HG02798 (cell line): ENCODE data around the gene SORL1.
A peak's percentile ranks its signal among the peaks of the same experiment; 100 is the strongest.

Source experiments
- ATAC-seq: cut with Tn5 transposase; IDR thresholded peaks from one replicate; pipeline ENCODE4 v1.9.1; 2021; ENCODE audit warnings: mild to moderate bottlenecking; ENCODE audit not compliant: unreplicated experiment, poor library complexity

The SORL1 gene

GRCh38 chr11:121577106-121577848 is 125.2 kb downstream of the SORL1 start:
- no peak for ATAC-seq

DNA sequence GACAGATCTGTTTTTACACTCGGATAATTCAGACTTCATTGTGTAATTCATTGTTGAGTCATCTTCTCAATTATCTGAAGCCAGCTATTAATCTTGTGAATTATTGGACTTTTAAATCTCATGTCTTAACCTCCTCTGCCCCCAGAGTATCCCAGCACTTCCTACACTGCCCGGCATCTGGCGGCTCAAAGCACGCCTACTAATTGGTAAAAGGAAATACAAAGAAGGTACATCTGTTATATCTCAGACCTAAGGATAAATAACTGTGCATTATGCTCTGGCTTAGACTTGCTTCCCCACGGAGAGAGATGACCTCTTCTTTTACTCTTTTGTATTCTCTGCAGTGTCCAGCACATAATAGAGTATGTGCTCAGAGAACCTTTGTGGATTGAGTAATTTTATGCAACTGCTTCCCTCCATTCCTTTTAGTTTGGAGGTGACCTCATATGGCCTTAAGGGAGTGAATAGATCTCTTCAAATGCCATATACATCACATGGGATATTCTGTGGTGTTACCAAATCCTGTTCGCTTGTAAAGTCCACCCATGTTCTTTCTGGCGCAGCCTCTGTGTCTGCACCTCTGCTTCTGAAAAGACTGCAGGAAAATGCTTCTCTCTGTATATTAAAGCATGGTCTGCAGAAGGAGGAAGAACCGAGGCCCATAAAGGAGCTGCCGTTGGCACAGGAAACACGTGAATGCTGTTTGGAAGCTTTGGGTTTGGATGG is 126.3 kb downstream of the SORL1 start:
- no peak for ATAC-seq

DNA sequence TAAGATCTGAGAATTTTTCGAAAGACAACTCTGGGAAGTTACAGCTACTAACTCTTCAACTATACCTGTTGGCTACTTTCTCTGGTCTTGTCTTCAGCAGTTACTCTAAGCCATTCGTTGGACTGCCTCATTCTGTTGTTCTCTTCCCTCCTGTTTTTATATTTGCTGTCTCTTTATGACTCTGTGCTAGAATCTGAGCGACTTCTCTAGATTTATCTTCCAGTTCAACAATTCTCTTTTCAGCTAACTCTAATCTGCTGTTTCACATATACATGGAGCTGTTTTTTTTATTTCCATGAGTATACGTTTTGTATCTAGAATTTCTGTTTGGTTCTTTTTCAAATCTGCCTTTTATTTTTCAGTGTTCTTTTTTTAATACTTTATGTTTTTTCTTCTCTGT is 128.0 kb downstream of the SORL1 start:
- no peak for ATAC-seq

DNA sequence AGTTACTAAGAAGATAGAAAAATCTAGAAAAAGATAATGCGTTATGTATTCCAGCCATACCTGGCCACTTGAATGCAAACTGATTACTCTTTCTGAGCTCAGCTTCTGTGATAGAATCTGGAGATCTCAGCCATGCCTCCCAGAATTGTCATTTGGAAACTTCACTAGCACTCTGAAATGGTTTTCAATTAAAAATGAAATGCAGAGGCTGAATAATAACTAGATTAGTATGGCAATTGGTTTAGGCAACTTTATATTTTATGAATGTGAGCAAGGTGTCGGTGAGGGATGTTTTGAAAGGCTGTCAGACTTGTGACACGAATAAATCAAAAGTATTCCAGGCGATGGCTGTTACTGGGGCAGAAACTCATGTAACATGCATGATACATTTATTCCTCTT is 129.5 kb downstream of the SORL1 start:
- no peak for ATAC-seq

DNA sequence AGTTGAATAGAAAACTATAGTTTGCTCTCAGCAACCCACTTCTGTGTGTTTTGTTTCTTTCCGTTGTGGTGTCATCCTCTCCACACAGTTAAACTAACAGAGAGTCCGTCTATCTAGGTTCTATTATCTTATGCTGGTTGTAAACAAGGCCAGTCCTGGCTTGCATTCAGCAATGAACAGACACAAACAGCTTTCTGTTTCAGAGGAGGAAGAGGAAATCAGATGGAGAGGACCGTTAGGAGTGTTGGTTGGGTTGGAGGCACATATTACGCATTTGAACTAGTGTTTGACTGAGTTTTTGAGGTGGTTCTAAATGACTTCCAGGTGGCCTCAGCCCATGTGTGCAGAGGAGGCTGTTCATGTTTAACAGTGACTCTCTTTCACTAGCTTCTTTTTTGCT is 130.2 kb downstream of the SORL1 start:
- ATAC-seq: no peak

GRCh38 chr11:121583825-121584224 is 131.7 kb downstream of the SORL1 start:
- no peak for ATAC-seq

DNA sequence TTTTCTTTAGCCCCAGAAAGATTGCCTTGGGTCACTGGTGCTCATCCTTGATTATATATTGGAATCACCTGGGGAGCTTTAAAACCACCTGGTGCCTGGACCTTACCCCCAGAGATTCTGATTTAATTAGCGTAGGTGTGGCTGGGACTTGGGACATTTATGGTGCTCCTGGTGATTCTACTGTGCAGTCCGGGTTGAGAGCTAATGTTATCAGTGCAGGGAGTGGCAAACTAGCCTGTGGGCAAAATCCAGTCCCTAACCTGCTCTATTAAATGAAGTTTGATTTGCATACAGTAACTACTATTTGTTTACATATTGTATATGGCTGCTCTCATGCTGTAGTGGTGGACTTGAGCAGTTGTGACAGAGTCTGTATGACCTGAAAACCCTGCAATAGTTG is 134.6 kb downstream of the SORL1 start:
- no peak for ATAC-seq

- ATAC-seq: no peak
Measured at GRCh38 chr11:121587182-121587581, 135.1 kb downstream of the SORL1 start.

GRCh38 chr11:121588747-121589146 is 136.6 kb downstream of the SORL1 start:
- ATAC-seq: no peak

- ATAC-seq: peak; percentile 82
Measured at GRCh38 chr11:121589946-121590537, 137.9 kb downstream of the SORL1 start.

DNA sequence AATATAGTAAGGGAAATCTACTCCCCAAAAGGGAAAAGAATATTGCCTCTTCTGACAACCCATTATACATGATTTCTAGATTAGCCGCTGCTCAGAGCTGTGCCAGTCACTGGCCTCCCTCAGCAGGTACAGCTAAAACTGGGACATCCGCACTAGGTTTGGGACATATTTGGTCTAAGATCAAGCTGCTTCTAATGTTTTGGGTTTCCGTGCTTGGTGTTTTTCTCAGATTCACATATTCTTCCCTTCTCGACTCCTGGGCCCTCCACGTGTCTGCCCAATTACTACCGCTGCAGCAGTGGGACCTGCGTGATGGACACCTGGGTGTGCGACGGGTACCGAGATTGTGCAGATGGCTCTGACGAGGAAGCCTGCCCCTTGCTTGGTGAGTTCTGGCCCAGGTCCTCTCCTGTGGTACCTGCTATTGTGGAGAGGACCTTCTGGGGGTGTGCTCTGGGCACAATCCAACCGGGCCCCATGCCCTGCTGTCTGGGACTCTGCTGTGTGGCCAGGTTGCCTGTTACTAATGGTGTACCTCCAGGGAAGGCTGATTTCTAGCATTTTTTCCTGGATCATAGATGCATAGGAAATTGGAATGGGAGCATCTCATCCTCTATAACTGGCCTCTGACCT is 138.8 kb downstream of the SORL1 start:
- no peak for ATAC-seq

- ATAC-seq: no peak
Measured at GRCh38 chr11:121591405-121592033, 139.4 kb downstream of the SORL1 start.

GRCh38 chr11:121592708-121593107 is 140.6 kb downstream of the SORL1 start:
- ATAC-seq: no peak

GRCh38 chr11:121595717-121596161 is 143.6 kb downstream of the SORL1 start:
- no peak for ATAC-seq

DNA sequence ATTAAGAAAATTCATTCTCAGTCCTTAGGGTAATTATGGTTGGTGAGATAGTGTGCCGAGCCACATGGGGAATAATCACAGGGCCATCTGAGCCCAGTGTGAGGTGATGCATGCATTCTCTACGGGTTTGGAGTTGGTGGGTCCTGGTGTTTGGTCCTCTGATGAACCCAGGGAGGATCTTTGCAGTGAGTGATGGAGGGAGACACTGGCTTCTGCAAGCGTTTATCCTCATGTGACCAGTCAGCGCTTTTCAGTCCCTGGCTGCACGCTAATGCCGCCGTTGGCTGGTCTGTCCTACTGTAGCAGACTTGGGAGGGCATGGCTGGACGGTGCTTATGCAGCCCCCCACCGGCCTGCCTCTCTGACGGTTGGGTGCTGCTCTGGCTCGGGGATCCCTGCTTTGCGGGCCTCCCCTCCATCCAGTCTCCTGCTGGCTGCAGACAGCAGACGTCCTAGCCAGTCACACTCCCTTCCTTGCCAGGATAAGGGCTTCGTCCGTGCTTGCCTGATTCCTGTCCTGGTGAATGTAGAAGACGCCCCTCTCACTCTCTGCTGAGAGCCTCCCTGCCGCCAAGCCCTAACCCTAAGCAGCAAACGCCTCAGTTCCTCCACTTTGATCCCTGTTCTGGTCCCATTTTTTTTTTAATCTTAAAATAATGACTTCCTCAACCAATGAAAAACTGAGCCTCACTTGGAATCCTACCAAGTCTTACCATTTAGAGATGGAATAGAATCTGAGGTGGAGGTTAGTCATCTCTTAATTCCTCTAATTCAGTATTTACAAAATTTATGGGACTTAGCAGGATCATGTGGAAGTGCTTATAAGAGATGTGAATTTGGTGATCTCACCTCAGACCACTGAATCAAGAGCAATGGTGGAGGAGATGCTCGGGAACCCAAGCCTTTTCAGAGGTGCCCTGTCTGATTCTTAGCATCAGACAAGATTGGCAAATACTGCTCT is 144.4 kb downstream of the SORL1 start:
- ATAC-seq: no peak

GRCh38 chr11:121603316-121603715 is 151.2 kb downstream of the SORL1 start:
- no peak for ATAC-seq

- no peak for ATAC-seq
Measured at GRCh38 chr11:121604152-121604551, 152.0 kb downstream of the SORL1 start.

GRCh38 chr11:121606354-121606753 is 154.2 kb downstream of the SORL1 start:
- ATAC-seq: no peak

DNA sequence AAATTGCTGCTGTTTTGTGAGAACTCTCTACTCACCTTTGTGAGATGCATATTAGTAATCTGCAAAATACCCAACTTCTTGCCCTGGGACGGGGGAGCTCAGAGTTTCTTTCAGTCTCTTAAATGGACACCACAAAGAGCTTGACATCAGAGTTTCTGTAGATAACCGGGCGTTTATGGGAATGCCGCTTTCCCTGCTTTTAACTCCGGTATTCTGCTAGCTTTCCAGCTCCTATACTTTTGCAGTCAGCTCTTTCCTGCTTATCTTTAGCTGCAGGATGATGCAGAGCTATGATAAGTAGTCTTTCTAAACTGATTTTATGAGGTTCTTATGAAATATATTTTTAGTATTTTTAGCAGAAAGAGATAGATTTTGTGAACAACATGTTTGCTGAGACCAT is 155.2 kb downstream of the SORL1 start:
- ATAC-seq: no peak
